ENCODE results near the gene TIMM13. TPM values are rescaled to one million over a fixed set of nuclear protein-coding genes. Genes with fewer than 3 reads are reported as not detected.
"Not testable (repeated sequence)": the region's sequence is repeated elsewhere in the genome, so short reads cannot be mapped to it uniquely, and the experiment has no call there.

TIMM13 gene
- total RNA-seq, 3 donors from 2014 or later, result 27.7 to 34.4 (median 28.1) TPM

DNA sequence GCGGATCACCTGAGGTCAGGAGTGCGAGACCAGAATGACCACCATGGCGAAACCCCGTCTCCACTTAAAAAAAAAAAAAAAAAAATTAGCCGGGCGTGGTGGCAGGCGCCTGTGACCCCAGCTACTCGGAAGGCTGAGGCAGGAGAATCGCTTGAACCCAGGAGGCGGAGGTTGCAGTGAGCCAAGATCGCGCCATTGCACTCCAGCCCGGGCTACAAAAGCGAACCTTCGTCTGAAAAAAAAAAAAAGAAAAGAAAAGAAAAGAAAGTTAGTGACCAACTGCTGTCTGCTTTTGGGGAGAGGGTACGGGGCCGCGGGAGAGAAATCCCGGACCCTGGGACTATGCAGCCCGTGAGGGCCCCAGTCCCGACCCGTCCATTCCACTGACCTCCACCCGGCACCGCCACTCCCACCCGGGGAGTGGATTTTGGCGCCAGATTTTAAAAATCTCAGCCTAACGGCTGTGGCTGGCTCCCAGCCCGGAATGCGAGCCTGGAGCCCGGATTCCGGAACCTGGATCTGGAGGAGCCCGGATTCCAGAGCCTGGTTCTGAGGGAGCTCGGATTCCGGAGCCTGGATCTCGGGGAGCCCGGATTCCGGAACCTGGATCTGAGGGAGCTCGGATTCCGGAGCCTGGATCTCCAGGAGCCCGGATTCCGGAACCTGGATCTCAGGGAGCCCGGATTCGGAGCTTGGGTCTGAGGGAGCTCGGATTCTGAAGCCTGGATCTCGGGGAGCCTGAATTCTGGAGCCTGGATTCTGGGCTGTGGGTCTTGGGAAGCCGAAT, 35.4 kb upstream of the TIMM13 start:
- Histone ChIP-seq H3K9me3 (no peaks in the 10 kb centered on the region), H3K27me3 (no peaks in the 10 kb centered on the region), H3K4me3 (peak overlapping the region; percentile 53 to 79 (median 63)), H3K4me1 (peaks cover 0 to 9% of the 10 kb centered on the region in 2 donors), H3K36me3 (no peaks in the 10 kb centered on the region), H3K27ac (peak overlapping the region in 1 of 2 donors; percentile 22)
- intact Hi-C loops (cut with DNase I; ENCODE audit: low total_unique reads), result no loop called here
- TF ChIP-seq, protein P1, sequence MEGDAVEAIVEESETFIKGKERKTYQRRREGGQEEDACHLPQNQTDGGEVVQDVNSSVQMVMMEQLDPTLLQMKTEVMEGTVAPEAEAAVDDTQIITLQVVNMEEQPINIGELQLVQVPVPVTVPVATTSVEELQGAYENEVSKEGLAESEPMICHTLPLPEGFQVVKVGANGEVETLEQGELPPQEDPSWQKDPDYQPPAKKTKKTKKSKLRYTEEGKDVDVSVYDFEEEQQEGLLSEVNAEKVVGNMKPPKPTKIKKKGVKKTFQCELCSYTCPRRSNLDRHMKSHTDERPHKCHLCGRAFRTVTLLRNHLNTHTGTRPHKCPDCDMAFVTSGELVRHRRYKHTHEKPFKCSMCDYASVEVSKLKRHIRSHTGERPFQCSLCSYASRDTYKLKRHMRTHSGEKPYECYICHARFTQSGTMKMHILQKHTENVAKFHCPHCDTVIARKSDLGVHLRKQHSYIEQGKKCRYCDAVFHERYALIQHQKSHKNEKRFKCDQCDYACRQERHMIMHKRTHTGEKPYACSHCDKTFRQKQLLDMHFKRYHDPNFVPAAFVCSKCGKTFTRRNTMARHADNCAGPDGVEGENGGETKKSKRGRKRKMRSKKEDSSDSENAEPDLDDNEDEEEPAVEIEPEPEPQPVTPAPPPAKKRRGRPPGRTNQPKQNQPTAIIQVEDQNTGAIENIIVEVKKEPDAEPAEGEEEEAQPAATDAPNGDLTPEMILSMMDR (IDR thresholded peaks at IDR 0.05), result no peak
- TF ChIP-seq POLR2A (IDR thresholded peaks at IDR 0.05), result no peak
- TF ChIP-seq POLR2AphosphoS5 (IDR thresholded peaks at IDR 0.05), result peak; percentile 40 to 70 (median 42)
- DNase-seq (ENCODE audit: low spot score in 2 of 2), result peak; percentile 89 to 93

DNA sequence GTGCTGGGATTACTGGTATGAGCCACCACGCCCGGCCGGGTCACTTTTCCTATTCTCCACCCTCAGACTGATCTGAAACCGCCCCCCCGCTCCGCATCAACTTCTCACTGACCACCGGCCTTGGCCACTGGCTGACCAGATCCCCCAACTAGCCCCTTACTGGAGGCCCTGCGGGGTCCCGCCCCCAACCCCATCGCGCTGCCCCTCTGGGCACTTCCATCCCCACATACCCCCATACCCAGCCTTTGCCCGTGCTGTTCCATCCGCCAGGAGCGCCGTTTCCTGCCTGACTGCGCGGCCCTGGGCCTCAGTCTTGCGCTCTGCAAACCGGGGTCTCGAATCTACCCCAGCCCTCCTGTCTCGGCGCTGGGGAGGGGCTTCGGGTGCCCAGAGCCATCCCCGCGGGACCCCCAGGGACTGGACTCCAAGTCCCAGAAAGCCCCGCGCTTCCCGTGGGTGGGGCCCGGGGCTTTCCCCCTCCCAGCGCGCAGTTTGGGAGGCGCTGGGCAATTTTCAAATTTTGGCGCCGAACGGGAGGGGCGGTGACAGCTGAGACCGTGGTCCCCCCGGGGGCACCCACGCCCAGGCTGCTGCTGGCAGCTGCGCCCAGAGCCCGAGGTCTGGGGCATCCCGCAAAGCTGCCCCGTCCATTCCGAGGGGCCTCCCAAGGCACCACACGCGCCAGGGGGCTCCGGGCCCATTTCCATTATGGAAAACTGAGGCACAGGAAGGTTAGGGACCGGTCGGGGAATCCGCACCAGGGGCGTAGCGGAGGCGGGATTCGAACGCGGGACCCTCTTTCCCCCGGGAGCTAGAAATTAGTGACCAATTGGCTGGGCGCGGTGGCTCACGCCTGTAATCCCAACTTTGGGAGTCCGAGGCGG, 34.6 kb upstream of the TIMM13 start:
- Histone ChIP-seq H3K27me3 (no peaks in the 10 kb centered on the region), H3K27ac (peak overlapping the region in 1 of 2 donors; percentile 22), H3K36me3 (no peaks in the 10 kb centered on the region), H3K4me3 (peak overlapping the region; percentile 53 to 79 (median 63)), H3K9me3 (no peaks in the 10 kb centered on the region), H3K4me1 (peaks cover 0 to 9% of the 10 kb centered on the region in 2 donors)
- DNase-seq (ENCODE audit: low spot score in 2 of 2), result no peak
- intact Hi-C loops (cut with DNase I; ENCODE audit: low total_unique reads), result no loop called here
- no peak for TF ChIP-seq POLR2A (IDR thresholded peaks at IDR 0.05)
- TF ChIP-seq, protein P1 (IDR thresholded peaks at IDR 0.05), result peak in 1 of 3 donors; percentile 12
- no peak for TF ChIP-seq POLR2AphosphoS5 (IDR thresholded peaks at IDR 0.05)

DNA sequence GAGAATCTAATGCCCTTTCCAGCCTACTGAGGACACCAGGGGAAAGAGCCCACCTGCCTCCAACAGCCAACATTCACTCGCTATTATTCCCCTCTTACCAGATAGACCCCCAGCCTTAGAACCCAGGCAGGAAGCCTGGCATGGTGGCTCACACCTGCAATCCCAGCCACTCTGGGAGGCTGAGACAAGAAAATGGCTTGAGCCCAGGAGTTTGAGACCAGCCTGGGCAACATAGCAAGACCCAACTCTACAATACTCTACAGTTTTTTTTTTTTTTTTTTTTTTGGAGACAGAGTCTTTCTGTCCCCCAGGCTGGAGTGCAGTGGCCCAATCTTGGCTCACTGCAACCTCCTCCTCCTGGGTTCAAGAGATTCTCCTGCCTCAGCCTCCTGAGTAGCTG, 32.9 kb upstream of the TIMM13 start:
- no peak for TF ChIP-seq POLR2AphosphoS5 (IDR thresholded peaks at IDR 0.05)
- no peak for TF ChIP-seq POLR2A (IDR thresholded peaks at IDR 0.05)
- TF ChIP-seq, protein P1 (IDR thresholded peaks at IDR 0.05), result no peak
- Histone ChIP-seq H3K36me3 (no peaks in the 10 kb centered on the region), H3K27me3 (no peaks in the 10 kb centered on the region), H3K4me1 (peaks cover 0 to 16% of the 10 kb centered on the region in 2 donors), H3K27ac (no peak overlapping the region), H3K9me3 (no peaks in the 10 kb centered on the region), H3K4me3 (no peak overlapping the region)
- DNase-seq (ENCODE audit: low spot score in 2 of 2), result no peak
- intact Hi-C loops (cut with DNase I; ENCODE audit: low total_unique reads), result no loop called here

DNA sequence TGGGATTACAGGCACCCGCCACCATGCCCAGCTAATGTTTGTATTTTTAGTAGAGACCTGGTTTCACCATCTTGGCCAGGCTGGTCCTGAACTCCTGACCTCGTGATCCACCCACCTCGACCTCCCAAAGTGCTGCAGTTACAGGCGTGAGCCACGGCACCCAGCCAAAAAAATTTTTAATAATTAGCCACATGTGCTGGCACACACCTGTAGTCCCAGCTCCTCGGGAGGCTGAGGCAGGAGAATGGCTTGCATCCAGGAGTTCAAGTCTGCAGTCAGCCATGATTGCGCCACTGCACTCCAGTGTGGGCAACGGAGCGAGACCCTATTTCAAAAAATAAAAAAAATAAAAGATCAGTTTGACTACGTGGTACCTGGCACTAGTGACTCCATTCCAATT, 31.4 kb upstream of the TIMM13 start:
- H3K27ac ChIP-seq, result not testable (repeated sequence)

DNA sequence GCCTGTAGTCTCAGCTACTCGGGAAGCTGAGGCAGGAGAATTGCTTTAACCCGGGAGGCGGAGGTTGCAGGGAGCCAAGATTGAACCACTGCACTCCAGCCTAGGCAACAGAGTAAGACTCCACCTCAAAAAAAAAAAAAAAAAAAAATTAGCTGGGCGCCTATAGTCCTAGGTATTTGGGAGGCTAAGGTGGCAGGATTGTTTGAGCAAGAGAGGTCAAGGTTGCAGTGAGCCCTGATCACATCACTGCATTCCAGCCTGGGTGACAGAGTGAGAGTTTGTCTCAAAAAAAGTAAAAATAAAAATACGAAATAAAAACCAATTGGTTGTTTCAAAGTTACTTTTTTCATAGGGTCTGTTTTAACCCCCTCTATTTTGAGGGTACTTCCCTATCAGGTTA, 30.7 kb upstream of the TIMM13 start:
- no peaks in the 10 kb centered on the region for H3K27me3 ChIP-seq
- TF ChIP-seq POLR2AphosphoS5 (IDR thresholded peaks at IDR 0.05), result no peak
- TF ChIP-seq, protein P1 (IDR thresholded peaks at IDR 0.05), result no peak
- no peak for TF ChIP-seq POLR2A (IDR thresholded peaks at IDR 0.05)
- no peak overlapping the region for H3K4me3 ChIP-seq
- intact Hi-C loops (cut with DNase I; ENCODE audit: low total_unique reads), result no loop called here
- no peak for DNase-seq (ENCODE audit: low spot score in 2 of 2)
- no peak overlapping the region for H3K27ac ChIP-seq
- peaks cover 0 to 16% of the 10 kb centered on the region in 2 donors for H3K4me1 ChIP-seq
- no peaks in the 10 kb centered on the region for H3K36me3 ChIP-seq
- H3K9me3 ChIP-seq, result no peaks in the 10 kb centered on the region

More for the DNA sequence above, 31.4 kb upstream of the TIMM13 start:
- H3K9me3 ChIP-seq; H3K4me3 ChIP-seq; H3K27me3 ChIP-seq; H3K36me3 ChIP-seq; intact Hi-C loops (cut with DNase I; ENCODE audit: low total_unique reads); DNase-seq (ENCODE audit: low spot score in 2 of 2): not testable (repeated sequence)
- peaks cover 0 to 16% of the 10 kb centered on the region in 2 donors for H3K4me1 ChIP-seq

Data from breast epithelium (tissue), 4 donors.